ENCODE measurements around the gene GDF2.

GDF2 gene

DNA sequence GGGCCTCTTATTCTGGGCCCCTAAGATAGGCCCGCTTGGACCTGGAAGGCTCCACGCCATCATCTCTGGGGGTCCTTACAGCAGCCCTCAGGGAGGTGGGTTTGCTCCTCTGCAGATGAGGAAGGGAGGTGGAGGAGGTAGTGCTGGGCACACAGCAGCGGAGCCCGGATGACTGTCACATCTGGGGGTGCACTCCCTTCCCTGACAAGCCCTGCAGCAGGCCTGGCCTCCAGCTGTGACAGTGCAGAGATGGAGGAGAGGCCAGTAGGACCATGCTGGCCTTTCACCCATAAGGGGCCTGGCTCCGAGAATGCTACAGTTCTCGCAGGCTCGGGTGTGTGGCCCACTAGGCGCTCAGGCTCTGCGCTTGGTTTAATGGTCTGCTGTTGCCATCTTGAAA is 9.2 kb downstream of the GDF2 start:
- TF ChIP-seq, protein P1, sequence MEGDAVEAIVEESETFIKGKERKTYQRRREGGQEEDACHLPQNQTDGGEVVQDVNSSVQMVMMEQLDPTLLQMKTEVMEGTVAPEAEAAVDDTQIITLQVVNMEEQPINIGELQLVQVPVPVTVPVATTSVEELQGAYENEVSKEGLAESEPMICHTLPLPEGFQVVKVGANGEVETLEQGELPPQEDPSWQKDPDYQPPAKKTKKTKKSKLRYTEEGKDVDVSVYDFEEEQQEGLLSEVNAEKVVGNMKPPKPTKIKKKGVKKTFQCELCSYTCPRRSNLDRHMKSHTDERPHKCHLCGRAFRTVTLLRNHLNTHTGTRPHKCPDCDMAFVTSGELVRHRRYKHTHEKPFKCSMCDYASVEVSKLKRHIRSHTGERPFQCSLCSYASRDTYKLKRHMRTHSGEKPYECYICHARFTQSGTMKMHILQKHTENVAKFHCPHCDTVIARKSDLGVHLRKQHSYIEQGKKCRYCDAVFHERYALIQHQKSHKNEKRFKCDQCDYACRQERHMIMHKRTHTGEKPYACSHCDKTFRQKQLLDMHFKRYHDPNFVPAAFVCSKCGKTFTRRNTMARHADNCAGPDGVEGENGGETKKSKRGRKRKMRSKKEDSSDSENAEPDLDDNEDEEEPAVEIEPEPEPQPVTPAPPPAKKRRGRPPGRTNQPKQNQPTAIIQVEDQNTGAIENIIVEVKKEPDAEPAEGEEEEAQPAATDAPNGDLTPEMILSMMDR (IDR thresholded peaks at IDR 0.05), result no peak

DNA sequence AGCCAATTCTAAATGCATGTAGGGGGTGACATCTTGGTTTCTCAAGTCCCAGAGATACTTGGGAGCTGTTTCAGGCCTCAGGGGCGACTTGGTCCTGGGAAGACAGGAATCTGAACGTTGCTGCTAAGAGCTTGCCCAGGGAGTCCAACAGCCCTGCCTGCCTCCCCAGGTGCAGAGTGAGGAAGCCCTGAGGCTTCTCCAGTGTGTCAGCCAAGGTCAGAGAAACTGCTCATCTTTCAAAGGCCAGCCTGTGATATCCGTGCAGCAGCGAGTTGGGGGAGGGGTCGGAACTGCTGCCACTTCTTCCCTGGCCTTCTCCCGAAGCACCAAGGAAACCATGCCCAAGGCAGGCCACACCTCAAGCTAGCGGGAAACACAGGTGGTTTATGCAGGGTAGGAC is 9.7 kb downstream of the GDF2 start:
- TF ChIP-seq, protein P1 (IDR thresholded peaks at IDR 0.05), result no peak

DNA sequence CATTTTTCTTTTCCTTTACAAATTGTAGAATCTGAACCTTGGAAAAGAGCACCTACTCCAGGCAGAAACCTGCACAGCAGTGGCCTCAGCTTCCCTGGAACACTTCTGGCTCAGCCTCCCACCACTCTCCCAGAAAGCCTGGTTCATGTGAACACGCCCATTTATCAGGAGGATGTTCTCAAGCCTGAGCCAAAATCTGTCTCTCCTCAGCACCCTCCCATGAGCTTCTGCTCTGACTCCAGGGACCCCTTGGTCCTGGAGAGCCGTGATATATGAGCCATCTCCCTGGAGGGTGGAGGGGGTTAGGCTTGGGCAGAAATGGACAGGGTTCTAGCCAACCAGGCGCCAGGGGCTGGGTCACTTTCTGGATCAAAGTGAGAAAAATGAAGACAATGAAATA is 10.1 kb downstream of the GDF2 start:
- TF ChIP-seq, protein P1 (IDR thresholded peaks at IDR 0.05), result no peak

DNA sequence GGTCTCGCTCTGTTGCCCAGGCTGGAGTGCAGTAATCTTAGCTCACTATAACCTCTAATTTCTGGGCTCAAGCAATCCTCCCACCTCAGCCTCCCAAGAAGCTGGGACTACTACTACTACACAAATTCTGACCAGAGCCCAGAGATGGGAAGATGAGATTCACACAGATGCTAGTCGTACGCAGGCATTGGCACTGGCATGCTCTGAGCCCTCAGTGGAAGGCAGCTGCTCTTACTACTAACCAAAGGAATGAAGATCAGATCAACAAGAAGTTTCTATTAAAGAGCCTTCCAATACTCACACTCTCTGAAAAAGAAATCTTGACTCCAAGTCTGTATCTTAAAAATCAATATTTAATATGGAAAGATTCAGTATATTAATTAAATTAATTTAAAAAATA is 10.7 kb downstream of the GDF2 start:
- TF ChIP-seq, protein P1 (IDR thresholded peaks at IDR 0.05), result no peak

DNA sequence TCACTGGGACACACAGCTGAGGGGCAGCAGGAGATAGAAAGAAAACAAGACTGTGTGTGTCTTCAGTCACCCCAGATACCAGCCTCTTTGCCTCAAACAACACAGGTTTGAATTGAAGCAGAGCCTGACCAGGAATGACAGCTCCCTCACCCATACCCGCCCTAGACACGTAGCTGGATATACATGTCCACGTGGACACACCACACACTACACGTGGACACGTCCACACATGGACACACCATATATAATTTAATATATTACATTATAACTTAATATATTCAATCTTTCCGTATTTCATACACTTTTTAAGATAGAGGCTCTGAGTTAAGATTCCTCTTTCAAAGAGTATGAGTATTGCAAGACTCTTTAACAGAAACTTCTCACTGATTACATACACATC is 11.3 kb downstream of the GDF2 start:
- TF ChIP-seq, protein P1 (IDR thresholded peaks at IDR 0.05), result no peak

DNA sequence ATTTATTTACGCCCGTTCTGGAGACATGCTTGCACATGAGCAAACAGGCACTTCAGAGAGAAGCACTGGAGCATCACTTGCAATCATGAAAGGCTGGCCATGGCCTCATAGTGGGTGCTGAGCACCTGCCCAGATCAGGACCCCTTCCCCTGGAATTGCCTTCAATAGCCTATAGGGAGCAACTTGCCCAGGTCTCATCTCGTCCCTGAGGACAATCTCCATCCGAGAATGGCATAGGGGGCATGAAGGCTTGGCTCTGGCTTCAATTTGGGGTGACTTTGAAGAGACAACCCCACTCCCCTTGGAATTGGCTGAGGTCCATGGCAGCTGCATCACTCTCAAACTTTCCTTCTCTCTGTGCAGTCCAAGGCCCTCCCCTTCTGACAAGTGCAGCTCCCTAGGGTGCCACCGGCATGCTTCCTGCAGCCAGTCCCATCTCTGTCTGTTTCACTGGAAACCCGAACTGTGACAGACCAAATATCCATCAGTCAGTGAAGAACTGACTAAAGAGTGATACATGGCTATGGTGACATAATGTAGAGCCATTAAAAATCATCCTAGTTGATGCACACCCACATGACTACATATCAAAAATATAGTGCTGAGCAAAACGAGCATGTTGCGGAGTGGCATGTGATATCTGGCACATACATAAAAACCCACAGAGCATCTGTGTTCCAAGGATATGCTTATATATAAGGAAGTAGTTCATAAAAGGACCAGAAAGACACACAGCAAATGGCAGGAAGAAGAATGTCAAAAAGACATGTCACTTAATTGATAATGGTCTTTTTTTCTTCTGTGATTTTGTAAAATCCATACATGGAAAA is 12.4 kb downstream of the GDF2 start:
- TF ChIP-seq, protein P1 (IDR thresholded peaks at IDR 0.05), result no peak

DNA sequence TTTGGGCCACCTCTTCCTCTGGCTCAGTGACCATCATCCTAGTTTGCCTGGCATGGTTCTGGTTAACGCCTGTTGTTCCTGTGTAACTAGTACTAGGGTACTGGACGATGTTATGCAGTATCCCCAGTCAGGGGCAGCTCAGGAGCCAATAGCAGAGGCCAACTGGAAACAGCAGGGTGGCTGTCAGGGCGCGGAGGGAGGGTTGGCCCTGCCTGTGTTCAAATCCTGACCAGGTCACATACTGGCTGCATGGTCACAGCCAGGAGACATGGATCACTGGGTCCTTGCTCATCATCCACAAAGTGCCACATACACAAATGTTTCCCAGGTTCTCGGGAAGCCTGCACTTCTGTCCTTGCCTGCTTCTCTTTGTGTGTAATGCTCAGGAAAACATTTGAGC is 13.7 kb downstream of the GDF2 start:
- TF ChIP-seq, protein P1 (IDR thresholded peaks at IDR 0.05), result no peak
